MM.1S (cell line): ENCODE results near the gene TTLL6.

Experiments
- EZH2 ChIP-seq: fragments of 300-600 bp; sonication (generic); optimal IDR thresholded peaks from 2 replicates; pipeline ENCODE3; 2017; ENCODE audit warnings: low read depth, mild to moderate bottlenecking, antibody characterized with exemption, low read length, mixed read lengths
- TF ChIP-seq, protein P1 (sequence below): fragments of 300-600 bp; sonication (generic); IDR thresholded peaks from 2 replicates; pipeline ENCODE4 v1.5.1; 2016; ENCODE audit warnings: antibody characterized with exemption, low read length, mixed read lengths

DNA sequence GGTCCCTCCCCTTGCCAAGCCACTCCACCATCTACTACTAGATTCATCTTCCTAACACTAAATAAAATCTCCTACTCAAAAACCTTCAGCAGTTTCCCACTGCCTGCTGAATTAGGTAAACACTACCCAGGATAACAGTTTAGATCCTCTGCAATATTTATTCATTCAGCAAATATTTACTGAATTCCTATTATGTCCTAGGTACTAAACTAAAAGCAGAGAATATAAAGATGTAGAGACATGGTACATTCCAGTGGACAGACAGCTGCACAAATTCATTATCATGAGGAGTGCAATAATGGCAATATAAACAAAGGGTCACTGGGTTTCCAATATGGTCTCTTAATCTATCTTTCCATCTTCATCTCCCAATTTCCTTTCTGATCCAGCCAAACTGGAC, 57.7 kb downstream of the TTLL6 start:
- no peak for TF ChIP-seq EZH2
- TF ChIP-seq, protein P1, sequence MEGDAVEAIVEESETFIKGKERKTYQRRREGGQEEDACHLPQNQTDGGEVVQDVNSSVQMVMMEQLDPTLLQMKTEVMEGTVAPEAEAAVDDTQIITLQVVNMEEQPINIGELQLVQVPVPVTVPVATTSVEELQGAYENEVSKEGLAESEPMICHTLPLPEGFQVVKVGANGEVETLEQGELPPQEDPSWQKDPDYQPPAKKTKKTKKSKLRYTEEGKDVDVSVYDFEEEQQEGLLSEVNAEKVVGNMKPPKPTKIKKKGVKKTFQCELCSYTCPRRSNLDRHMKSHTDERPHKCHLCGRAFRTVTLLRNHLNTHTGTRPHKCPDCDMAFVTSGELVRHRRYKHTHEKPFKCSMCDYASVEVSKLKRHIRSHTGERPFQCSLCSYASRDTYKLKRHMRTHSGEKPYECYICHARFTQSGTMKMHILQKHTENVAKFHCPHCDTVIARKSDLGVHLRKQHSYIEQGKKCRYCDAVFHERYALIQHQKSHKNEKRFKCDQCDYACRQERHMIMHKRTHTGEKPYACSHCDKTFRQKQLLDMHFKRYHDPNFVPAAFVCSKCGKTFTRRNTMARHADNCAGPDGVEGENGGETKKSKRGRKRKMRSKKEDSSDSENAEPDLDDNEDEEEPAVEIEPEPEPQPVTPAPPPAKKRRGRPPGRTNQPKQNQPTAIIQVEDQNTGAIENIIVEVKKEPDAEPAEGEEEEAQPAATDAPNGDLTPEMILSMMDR: no peak
